CD14-positive monocyte (primary cell): ENCODE results near the gene AGPAT3. TPM values are rescaled to one million over a fixed set of nuclear protein-coding genes. Genes with fewer than 3 reads are reported as not detected.

Experiments
- DNase-seq, 3 donors: peaks; one replicate each; pipeline ENCODE4 v3.0.0-alpha.2; 2011 to 2022
- H2AFZ ChIP-seq: 2 replicates; pipeline ENCODE4 v1.6.0; 2012; ENCODE audit warnings: mild to moderate bottlenecking, low read depth, low read length, inconsistent platforms; ENCODE audit not compliant: insufficient read depth, poor library complexity, severe bottlenecking
- H3K27ac ChIP-seq, 2 donors: 1 replicate in 1 of 2; 2 replicates in 1 of 2; pipeline ENCODE4 v1.5.1; 2012 to 2013; ENCODE audit warnings: low read length in 2 of 2, control low read depth in 1 of 2, inconsistent platforms in 1 of 2, low read depth in 1 of 2, mild to moderate bottlenecking in 1 of 2
- H3K27me3 ChIP-seq, 2 donors: one replicate each; pipeline versions ENCODE4 v1.6.0 to v1.6.1; 2011 to 2013; ENCODE audit warnings: low read length in 2 of 2; ENCODE audit not compliant: control insufficient read depth in 2 of 2, insufficient read depth in 2 of 2
- H3K36me3 ChIP-seq, 2 donors: replicated peaks in 1 of 2; 1 replicate in 1 of 2; 2 replicates in 1 of 2; pipeline versions ENCODE4 v1.5.1 to v1.6.1; 2012 to 2013; ENCODE audit warnings: low read length in 2 of 2, control low read depth in 1 of 2, inconsistent platforms in 1 of 2, mild to moderate bottlenecking in 1 of 2; ENCODE audit not compliant: insufficient read depth in 2 of 2, control insufficient read depth in 1 of 2
- H3K4me1 ChIP-seq, 2 donors: 1 replicate in 1 of 2; 2 replicates in 1 of 2; pipeline versions ENCODE4 v1.5.1 to v1.6.1; 2012 to 2013; ENCODE audit warnings: low read length in 2 of 2, control low read depth in 1 of 2, inconsistent platforms in 1 of 2, mild to moderate bottlenecking in 1 of 2, moderate library complexity in 1 of 2; ENCODE audit not compliant: insufficient read depth in 2 of 2, control insufficient read depth in 1 of 2
- H3K4me2 ChIP-seq: replicated peaks from 2 replicates; pipeline ENCODE3; 2012; ENCODE audit warnings: low read length, moderate library complexity, mild to moderate bottlenecking; ENCODE audit not compliant: poor library complexity, severe bottlenecking; ENCODE audit errors: extremely low read depth
- H3K4me3 ChIP-seq, 3 experiments: fragments of 200-600 bp in 1 of 3; sonication (generic) in 1 of 3; replicated peaks in 1 of 3; 1 replicate in 2 of 3; 2 replicates in 1 of 3; pipeline ENCODE4 v1.5.1; 2011 to 2013; ENCODE audit warnings: low read length in 3 of 3, mild to moderate bottlenecking in 3 of 3, control low read depth in 2 of 3, low read depth in 2 of 3, inconsistent platforms in 1 of 3, moderate library complexity in 1 of 3
- H3K79me2 ChIP-seq: 2 replicates; pipeline ENCODE4 v1.6.0; 2012; ENCODE audit warnings: mild to moderate bottlenecking, control low read depth, inconsistent platforms, low read length, moderate library complexity; ENCODE audit not compliant: insufficient read depth
- H3K9ac ChIP-seq: 2 replicates; pipeline ENCODE4 v1.6.0; 2017; ENCODE audit warnings: low read length, mild to moderate bottlenecking; ENCODE audit not compliant: insufficient read depth, poor library complexity, severe bottlenecking
- H3K9me3 ChIP-seq, 2 donors: replicated peaks in 1 of 2; 1 replicate in 1 of 2; 2 replicates in 1 of 2; pipeline versions ENCODE4 v1.5.1 to v1.6.1; 2012 to 2013; ENCODE audit warnings: low read length in 2 of 2, control low read depth in 1 of 2; ENCODE audit not compliant: control insufficient read depth in 1 of 2, insufficient read depth in 1 of 2
- H4K20me1 ChIP-seq: 2 replicates; pipeline ENCODE4 v1.6.0; 2012; ENCODE audit warnings: mild to moderate bottlenecking, low read length, control low read depth, moderate library complexity; ENCODE audit not compliant: insufficient read depth
- H3K27ac Mint-ChIP-seq, 7 donors: one replicate each; pipeline ENCODE4 v1.8.0; 2020; ENCODE audit warnings: mild to moderate bottlenecking in 7 of 7, mixed read lengths in 7 of 7, moderate library complexity in 6 of 7, inconsistent platforms in 2 of 7
- H3K27me3 Mint-ChIP-seq, 3 donors: one replicate each; pipeline ENCODE4 v1.8.0; 2021 to 2022; ENCODE audit warnings: low read depth in 3 of 3, mild to moderate bottlenecking in 3 of 3, mixed read lengths in 3 of 3, moderate library complexity in 3 of 3, inconsistent platforms in 1 of 3
- H3K36me3 Mint-ChIP-seq, 2 donors: one replicate each; pipeline ENCODE4 v1.8.0; 2020; ENCODE audit warnings: mixed read lengths in 2 of 2, inconsistent platforms in 1 of 2, mild to moderate bottlenecking in 1 of 2
- H3K4me1 Mint-ChIP-seq: one replicate; pipeline ENCODE4 v1.8.0; 2020; ENCODE audit warnings: mild to moderate bottlenecking, mixed read lengths
- H3K4me3 Mint-ChIP-seq, 2 donors: one replicate each; pipeline ENCODE4 v1.8.0; 2020; ENCODE audit warnings: mild to moderate bottlenecking in 2 of 2, mixed read lengths in 2 of 2, moderate library complexity in 1 of 2
- H3K9me3 Mint-ChIP-seq, 7 donors: one replicate each; pipeline ENCODE4 v1.8.0; 2020 to 2022; ENCODE audit warnings: mixed read lengths in 7 of 7, mild to moderate bottlenecking in 6 of 7, moderate library complexity in 6 of 7, inconsistent platforms in 2 of 7
- WGBS: methylation state at CpG from one replicate; pipeline ENCODE4 v1.1.5; 2013; ENCODE audit warnings: missing lambda C conversion rate; ENCODE audit not compliant: insufficient coverage; 5-methylcytosine and 5-hydroxymethylcytosine counted together
- intact Hi-C, 2 donors: fragments of 100-400 bp; cut with micrococcal nuclease; formaldehyde crosslinking; loops; one replicate each; pipeline versions ENCODE4 v1.15.0 to v1.15.1; 2023
- polyA plus RNA-seq, 3 donors: library from polyadenylated mRNA; depleted of rRNA in 1 of 3; unstranded in 2 of 3; stranded (reverse) in 1 of 3; fragments of 300-500 nt in 2 of 3; fragments of >200 nt in 1 of 3; fragmentation: Illumina TruSeq in 2 of 3; gene quantifications; 1 replicate in 2 of 3; 2 replicates in 1 of 3; pipeline ENCODE4 v1.2.3, GENCODE V29; 2012 to 2021
- TF ChIP-seq, protein P1 (sequence below): fragments of 200-600 bp; IDR thresholded peaks from one replicate; pipeline ENCODE4 v1.8.0; 2022; ENCODE audit warnings: antibody characterized with exemption, mild to moderate bottlenecking

The AGPAT3 gene
- polyA plus RNA-seq, 3 donors = 24.9 to 49.3 (median 26.2) TPM

DNA sequence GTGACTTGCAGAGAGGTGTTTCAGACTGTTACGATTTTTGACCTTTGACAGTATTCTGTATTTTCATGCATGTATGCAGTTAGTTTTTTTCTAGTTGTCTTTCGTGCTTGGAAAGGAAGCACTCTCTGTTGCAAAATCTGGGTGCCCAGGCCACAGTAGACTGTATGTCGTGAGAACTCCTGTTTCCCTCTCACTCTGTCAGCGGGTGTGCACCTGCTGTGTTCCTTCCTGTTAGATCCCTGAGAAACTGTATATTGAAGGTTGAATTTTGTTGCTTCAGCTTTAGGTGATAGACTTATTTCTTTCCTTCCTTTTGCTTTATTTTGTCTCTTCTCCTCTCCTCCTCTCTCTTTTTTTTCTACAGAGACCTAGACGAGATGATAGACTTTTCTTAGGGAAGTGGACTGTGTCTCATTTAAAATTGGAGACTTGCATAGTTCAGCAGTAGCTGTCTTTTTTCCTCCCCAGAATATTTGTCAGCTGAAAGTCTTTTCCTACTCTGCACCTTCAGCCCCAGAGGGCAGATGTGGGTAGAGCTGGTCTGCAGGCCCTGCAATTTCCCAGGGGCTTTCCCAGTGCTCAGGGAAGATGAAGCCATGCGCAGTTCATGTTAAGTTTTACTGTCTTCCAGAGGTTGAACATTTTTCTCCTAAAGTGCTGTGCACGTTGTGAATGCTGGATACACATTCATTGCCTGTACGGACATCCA is 148.5 kb downstream of the AGPAT3 start:
- intact Hi-C loops = no loop called here
- TF ChIP-seq, protein P1, sequence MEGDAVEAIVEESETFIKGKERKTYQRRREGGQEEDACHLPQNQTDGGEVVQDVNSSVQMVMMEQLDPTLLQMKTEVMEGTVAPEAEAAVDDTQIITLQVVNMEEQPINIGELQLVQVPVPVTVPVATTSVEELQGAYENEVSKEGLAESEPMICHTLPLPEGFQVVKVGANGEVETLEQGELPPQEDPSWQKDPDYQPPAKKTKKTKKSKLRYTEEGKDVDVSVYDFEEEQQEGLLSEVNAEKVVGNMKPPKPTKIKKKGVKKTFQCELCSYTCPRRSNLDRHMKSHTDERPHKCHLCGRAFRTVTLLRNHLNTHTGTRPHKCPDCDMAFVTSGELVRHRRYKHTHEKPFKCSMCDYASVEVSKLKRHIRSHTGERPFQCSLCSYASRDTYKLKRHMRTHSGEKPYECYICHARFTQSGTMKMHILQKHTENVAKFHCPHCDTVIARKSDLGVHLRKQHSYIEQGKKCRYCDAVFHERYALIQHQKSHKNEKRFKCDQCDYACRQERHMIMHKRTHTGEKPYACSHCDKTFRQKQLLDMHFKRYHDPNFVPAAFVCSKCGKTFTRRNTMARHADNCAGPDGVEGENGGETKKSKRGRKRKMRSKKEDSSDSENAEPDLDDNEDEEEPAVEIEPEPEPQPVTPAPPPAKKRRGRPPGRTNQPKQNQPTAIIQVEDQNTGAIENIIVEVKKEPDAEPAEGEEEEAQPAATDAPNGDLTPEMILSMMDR = no peak
- H3K27me3 ChIP-seq = no peaks in the 10 kb centered on the region
- H3K4me1 ChIP-seq = peaks cover 35 to 64% of the 10 kb centered on the region in 2 donors
- 0% methylated on average over 1 of the region's 8 CpGs for WGBS
- DNase-seq = peak; percentile 29 to 56 (median 50)
- peak overlapping the region; percentile 0 for H2AFZ ChIP-seq
- H3K79me2 ChIP-seq = peaks cover 66% of the 10 kb centered on the region
- no peaks in the 10 kb centered on the region for H3K9me3 ChIP-seq
- peaks cover 0 to 10% of the 10 kb centered on the region in 2 donors for H3K36me3 Mint-ChIP-seq
- H3K27ac ChIP-seq = peak overlapping the region; percentile 80 to 84
- H3K4me3 Mint-ChIP-seq = peak overlapping the region; percentile 89 to 94
- H3K9me3 Mint-ChIP-seq = no peaks in the 10 kb centered on the region
- peak overlapping the region; percentile 68 to 97 (median 80) for H3K4me3 ChIP-seq
- H3K36me3 ChIP-seq = no peaks in the 10 kb centered on the region
- peak overlapping the region; percentile 88 for H3K9ac ChIP-seq
- H3K27ac Mint-ChIP-seq = peak overlapping the region; percentile 84 to 93 (median 89)
- H4K20me1 ChIP-seq = peaks cover 61% of the 10 kb centered on the region
- H3K27me3 Mint-ChIP-seq = no peaks in the 10 kb centered on the region
- peak overlapping the region; percentile 77 for H3K4me2 ChIP-seq
- peaks cover 60% of the 10 kb centered on the region for H3K4me1 Mint-ChIP-seq

DNA sequence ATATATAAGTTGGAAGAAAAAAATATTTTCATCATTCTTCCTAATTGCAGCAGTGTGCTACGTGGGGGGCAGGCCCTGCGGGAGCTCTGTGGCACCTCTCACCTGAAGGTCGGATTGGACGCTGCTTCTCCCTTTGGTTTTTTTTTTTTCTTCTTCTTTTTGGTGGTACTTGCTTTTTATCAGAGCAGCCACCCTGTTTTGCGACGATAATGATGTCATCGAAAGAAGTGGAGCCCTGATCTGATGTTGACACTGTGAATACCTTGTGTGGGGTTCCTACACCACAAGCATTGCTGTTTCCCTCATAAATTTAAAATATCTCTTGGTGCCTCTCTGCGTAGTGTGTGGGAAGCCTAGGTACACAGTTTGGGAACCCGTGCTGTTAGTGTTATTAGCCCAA is 152.6 kb downstream of the AGPAT3 start:
- Histone ChIP-seq H3K4me1 (peaks cover 34 to 66% of the 10 kb centered on the region in 2 donors), H3K36me3 (peaks cover 0 to 2% of the 10 kb centered on the region in 2 donors), H3K9ac (no peak overlapping the region), H3K27me3 (no peaks in the 10 kb centered on the region), H4K20me1 (peaks cover 99% of the 10 kb centered on the region), H3K79me2 (peaks cover 100% of the 10 kb centered on the region), H2AFZ (no peak overlapping the region), H3K4me2 (no peak overlapping the region), H3K27ac (no peak overlapping the region), H3K4me3 (no peak overlapping the region), H3K9me3 (no peaks in the 10 kb centered on the region)
- intact Hi-C loops = no loop called here
- peaks cover 72% of the 10 kb centered on the region for H3K4me1 Mint-ChIP-seq
- TF ChIP-seq, protein P1 = no peak
- no peaks in the 10 kb centered on the region for H3K27me3 Mint-ChIP-seq
- DNase-seq = no peak
- WGBS = no CpG with 5 or more reads among the region's 9 CpGs
- H3K4me3 Mint-ChIP-seq = no peak overlapping the region
- no peaks in the 10 kb centered on the region for H3K9me3 Mint-ChIP-seq
- H3K36me3 Mint-ChIP-seq = peaks cover 0 to 10% of the 10 kb centered on the region in 2 donors
- H3K27ac Mint-ChIP-seq = peak overlapping the region in 1 of 7 donors; percentile 53
